AG04449 (cell line): ENCODE results near the gene MGAT5B.

Source experiments
- CTCF ChIA-PET: fragments of 350-600 bp; formaldehyde crosslinking; extraction: SDS; loops from one replicate; lab custom pipeline; 2021; ENCODE audit warnings: antibody characterized with exemption; lab: Yijun Ruan, JAX
- POLR2A ChIA-PET: fragments of 400-600, 350-600 bp; formaldehyde crosslinking; extraction: SDS; loops from one replicate; lab custom pipeline; 2020; ENCODE audit warnings: antibody characterized with exemption, inconsistent platforms; lab: Yijun Ruan, JAX
- DNase-seq: peaks from one replicate; pipeline ENCODE4 v3.0.0-alpha.2; 2010; ENCODE audit warnings: low read depth, low spot score
- H3K4me3 ChIP-seq: 2 replicates; pipeline ENCODE4 v1.5.1; 2011; ENCODE audit warnings: low read depth, mild to moderate bottlenecking, control low read depth, low read length
- CTCF ChIP-seq: IDR thresholded peaks from one replicate; pipeline ENCODE4 v1.5.1; 2011; ENCODE audit warnings: mild to moderate bottlenecking, moderate library complexity, low read length, control low read depth, inconsistent platforms; ENCODE audit not compliant: insufficient read depth; ENCODE audit errors: missing control alignments

MGAT5B gene

GRCh38 chr17:76827736-76828135 is 40.5 kb upstream of the MGAT5B start:
- no peak for DNase-seq
- POLR2A ChIA-PET, result no interaction called here
- CTCF ChIA-PET, result interaction anchor here (0.6 to 1.0 kb wide), 2 partner anchors 113 to 260 kb away, joined by 3 read pairs; no protein-coding TSS in a partner anchor
- TF ChIP-seq CTCF, result no peak
- H3K4me3 ChIP-seq, result no peak overlapping the region

- ChIA-PET CTCF (interaction anchor here (1.6 kb wide), 1 partner anchor 225 kb away, joined by 5 read pairs; no protein-coding TSS in a partner anchor), POLR2A (no interaction called here)
- TF ChIP-seq CTCF, result no peak
- no peak overlapping the region for H3K4me3 ChIP-seq
- DNase-seq, result no peak
Observed at GRCh38 chr17:76830987-76831715, 37.1 kb upstream of the MGAT5B start.

GRCh38 chr17:76833034-76833644 is 35.1 kb upstream of the MGAT5B start:
- DNase-seq, result no peak
- CTCF ChIA-PET, result no interaction called here
- POLR2A ChIA-PET, result no interaction called here
- TF ChIP-seq CTCF, result no peak
- H3K4me3 ChIP-seq, result no peak overlapping the region

- TF ChIP-seq CTCF, result no peak
- H3K4me3 ChIP-seq, result no peak overlapping the region
- ChIA-PET POLR2A (no interaction called here), CTCF (interaction anchor here (1.7 kb wide), 1 partner anchor 222 kb away, joined by 5 read pairs; no protein-coding TSS in a partner anchor)
- no peak for DNase-seq
Observed at GRCh38 chr17:76833747-76834146, 34.5 kb upstream of the MGAT5B start.

GRCh38 chr17:76834870-76835269 is 33.3 kb upstream of the MGAT5B start:
- ChIA-PET CTCF (interaction anchor here (1.7 kb wide), 1 partner anchor 221 kb away, joined by 5 read pairs; no protein-coding TSS in a partner anchor), POLR2A (no interaction called here)
- TF ChIP-seq CTCF, result no peak
- no peak overlapping the region for H3K4me3 ChIP-seq
- no peak for DNase-seq

- CTCF ChIA-PET, result interaction anchor here (1.0 to 2.5 kb wide), 2 partner anchors 19 to 27 kb away, joined by 3 to 5 read pairs; no protein-coding TSS in a partner anchor
Observed at GRCh38 chr17:76840443-76840767, 27.8 kb upstream of the MGAT5B start.

More at GRCh38 chr17:76840443-76840767, 27.8 kb upstream of the MGAT5B start:
- no peak overlapping the region for H3K4me3 ChIP-seq
- DNase-seq, result no peak
- no peak for TF ChIP-seq CTCF
- POLR2A ChIA-PET, result no interaction called here
